Activated T-helper 1 cell treated with anti-CD3 and anti-CD28 coated beads, Interleukin-12 subunit alpha, Interleukin-12 subunit beta, Interleukin-2, Interleukin-4 antibody, amounts not matched to agents 30 ng/mL and 10 ng/mL and 1 ng/mL, durations not matched to agents 14 hours and 24 hours and 36 hours (primary cell): ENCODE data around the gene KLK5. TPM values are rescaled to one million over a fixed set of nuclear protein-coding genes. Genes with fewer than 3 reads are reported as not detected.
"Not testable (repeated sequence)": the region's sequence is repeated elsewhere in the genome, so short reads cannot be mapped to it uniquely, and the experiment has no call there.

Source experiments
- DNase-seq: peaks from one replicate; pipeline ENCODE4 v3.0.0; 2021; ENCODE audit warnings: low spot score
- H3K27ac Mint-ChIP-seq: one replicate; pipeline ENCODE4 v1.8.0; 2021; ENCODE audit warnings: mild to moderate bottlenecking, mixed read lengths
- H3K27me3 Mint-ChIP-seq: one replicate; pipeline ENCODE4 v1.8.0; 2022; ENCODE audit warnings: mild to moderate bottlenecking, moderate library complexity, mixed read lengths; ENCODE audit not compliant: insufficient read depth
- H3K36me3 Mint-ChIP-seq: one replicate; pipeline ENCODE4 v1.8.0; 2021; ENCODE audit warnings: low read depth, mixed read lengths
- H3K4me1 Mint-ChIP-seq: one replicate; pipeline ENCODE4 v1.8.0; 2021; ENCODE audit warnings: low read depth, mixed read lengths
- H3K4me3 Mint-ChIP-seq: one replicate; pipeline ENCODE4 v1.8.0; 2021; ENCODE audit warnings: mild to moderate bottlenecking, moderate library complexity, mixed read lengths
- H3K9me3 Mint-ChIP-seq: one replicate; pipeline ENCODE4 v1.8.0; 2021; ENCODE audit warnings: mixed read lengths
- intact Hi-C: fragments of 100-400 bp; cut with micrococcal nuclease; formaldehyde crosslinking; loops from one replicate; pipeline ENCODE4 v1.15.1; 2024
- total RNA-seq: library from RNA; stranded (reverse); gene quantifications from 2 replicates; pipeline ENCODE4 v1.2.3, GENCODE V29; 2022

KLK5 gene
- total RNA-seq, 1 donor from 2014 or later: not detected

- Mint-ChIP-seq H3K4me1 (no peaks in the 10 kb centered on the region), H3K27ac (no peak overlapping the region), H3K36me3 (no peaks in the 10 kb centered on the region), H3K27me3 (peaks cover 33% of the 10 kb centered on the region), H3K9me3 (no peaks in the 10 kb centered on the region), H3K4me3 (peak overlapping the region; percentile 21)
- DNase-seq: peak; percentile 24
- intact Hi-C loops: no loop called here
Observed at GRCh38 chr19:50909240-50910070, 43.4 kb downstream of the KLK5 start.

- Mint-ChIP-seq H3K27ac (no peak overlapping the region), H3K36me3 (no peaks in the 10 kb centered on the region), H3K4me3 (no peak overlapping the region), H3K27me3 (peaks cover 33% of the 10 kb centered on the region), H3K9me3 (no peaks in the 10 kb centered on the region), H3K4me1 (no peaks in the 10 kb centered on the region)
- no peak for DNase-seq
- intact Hi-C loops: no loop called here
Observed at GRCh38 chr19:50908336-50908735, 44.5 kb downstream of the KLK5 start.

GRCh38 chr19:50906217-50906616, 46.6 kb downstream of the KLK5 start:
- no peaks in the 10 kb centered on the region for H3K9me3 Mint-ChIP-seq
- H3K4me1 Mint-ChIP-seq: no peaks in the 10 kb centered on the region
- H3K27me3 Mint-ChIP-seq: peaks cover 33% of the 10 kb centered on the region
- DNase-seq: no peak
- H3K36me3 Mint-ChIP-seq: no peaks in the 10 kb centered on the region
- no peak overlapping the region for H3K4me3 Mint-ChIP-seq
- no peak overlapping the region for H3K27ac Mint-ChIP-seq
- intact Hi-C loops: loop anchor here (1.0 kb wide), 1 partner anchor 16 kb away; no protein-coding TSS in a partner anchor

- Mint-ChIP-seq H3K4me1 (no peaks in the 10 kb centered on the region), H3K36me3 (no peaks in the 10 kb centered on the region), H3K9me3 (no peaks in the 10 kb centered on the region), H3K27me3 (peaks cover 10% of the 10 kb centered on the region), H3K27ac (no peak overlapping the region), H3K4me3 (no peak overlapping the region)
- DNase-seq: no peak
- intact Hi-C loops: no loop called here
Observed at GRCh38 chr19:50902640-50903039, 50.2 kb downstream of the KLK5 start.

- Mint-ChIP-seq H3K27ac (no peak overlapping the region), H3K4me3 (no peak overlapping the region), H3K9me3 (peaks cover 10% of the 10 kb centered on the region), H3K27me3 (peaks cover 8% of the 10 kb centered on the region), H3K36me3 (no peaks in the 10 kb centered on the region), H3K4me1 (no peaks in the 10 kb centered on the region)
- DNase-seq: no peak
- intact Hi-C loops: no loop called here
Observed at GRCh38 chr19:50899569-50899968, 53.3 kb downstream of the KLK5 start.

GRCh38 chr19:50898018-50898417, 54.8 kb downstream of the KLK5 start:
- intact Hi-C loops: no loop called here
- no peaks in the 10 kb centered on the region for H3K36me3 Mint-ChIP-seq
- no peak for DNase-seq
- no peak overlapping the region for H3K4me3 Mint-ChIP-seq
- H3K9me3 Mint-ChIP-seq: peaks cover 14% of the 10 kb centered on the region
- H3K4me1 Mint-ChIP-seq: no peaks in the 10 kb centered on the region
- peaks cover 7% of the 10 kb centered on the region for H3K27me3 Mint-ChIP-seq
- H3K27ac Mint-ChIP-seq: no peak overlapping the region

GRCh38 chr19:50897612-50898011, 55.2 kb downstream of the KLK5 start:
- H3K4me1 Mint-ChIP-seq: no peaks in the 10 kb centered on the region
- no peaks in the 10 kb centered on the region for H3K36me3 Mint-ChIP-seq
- intact Hi-C loops: no loop called here
- no peak for DNase-seq
- H3K9me3 Mint-ChIP-seq: peaks cover 14% of the 10 kb centered on the region
- H3K27ac Mint-ChIP-seq: no peak overlapping the region
- no peak overlapping the region for H3K4me3 Mint-ChIP-seq
- peaks cover 5% of the 10 kb centered on the region for H3K27me3 Mint-ChIP-seq

- H3K36me3 Mint-ChIP-seq: no peaks in the 10 kb centered on the region
- H3K27ac Mint-ChIP-seq: no peak overlapping the region
- H3K4me1 Mint-ChIP-seq: no peaks in the 10 kb centered on the region
- peaks cover 14% of the 10 kb centered on the region for H3K9me3 Mint-ChIP-seq
- peaks cover 5% of the 10 kb centered on the region for H3K27me3 Mint-ChIP-seq
- DNase-seq: no peak
- intact Hi-C loops: no loop called here
- H3K4me3 Mint-ChIP-seq: no peak overlapping the region
Observed at GRCh38 chr19:50897191-50897607, 55.6 kb downstream of the KLK5 start.

- intact Hi-C loops: no loop called here
- no peak overlapping the region for H3K27ac Mint-ChIP-seq
- no peaks in the 10 kb centered on the region for H3K36me3 Mint-ChIP-seq
- no peak for DNase-seq
- H3K4me1 Mint-ChIP-seq: no peaks in the 10 kb centered on the region
- peaks cover 14% of the 10 kb centered on the region for H3K9me3 Mint-ChIP-seq
- peaks cover 10% of the 10 kb centered on the region for H3K27me3 Mint-ChIP-seq
- H3K4me3 Mint-ChIP-seq: no peak overlapping the region
Observed at GRCh38 chr19:50896591-50897190, 56.1 kb downstream of the KLK5 start.

GRCh38 chr19:50896089-50896590, 56.7 kb downstream of the KLK5 start:
- H3K4me1 Mint-ChIP-seq, DNase-seq, H3K36me3 Mint-ChIP-seq, H3K4me3 Mint-ChIP-seq, H3K27ac Mint-ChIP-seq, intact Hi-C loops: not testable (repeated sequence)
- Mint-ChIP-seq H3K27me3 (peaks cover 11% of the 10 kb centered on the region), H3K9me3 (peaks cover 14% of the 10 kb centered on the region)

- DNase-seq: no peak
- H3K36me3 Mint-ChIP-seq: no peaks in the 10 kb centered on the region
- no peak overlapping the region for H3K4me3 Mint-ChIP-seq
- H3K27ac Mint-ChIP-seq: no peak overlapping the region
- peaks cover 11% of the 10 kb centered on the region for H3K27me3 Mint-ChIP-seq
- no peaks in the 10 kb centered on the region for H3K4me1 Mint-ChIP-seq
- intact Hi-C loops: no loop called here
- peaks cover 14% of the 10 kb centered on the region for H3K9me3 Mint-ChIP-seq
Observed at GRCh38 chr19:50894478-50895356, 58.1 kb downstream of the KLK5 start.
